Activated CD4-positive, alpha-beta T cell treated with anti-CD3 and anti-CD28 coated beads, Interleukin-2, amount 10 ng/mL, durations not matched to agents 24 days and 14 days (primary cell): Measurements from ENCODE around the gene CSTA. TPM values are rescaled to one million over a fixed set of nuclear protein-coding genes. Genes with fewer than 3 reads are reported as not detected.

Source experiments
- DNase-seq: peaks from one replicate; pipeline ENCODE4 v3.0.0; 2022
- H3K27ac Mint-ChIP-seq: one replicate; pipeline ENCODE4 v1.8.0; 2022; ENCODE audit warnings: mild to moderate bottlenecking, mixed read lengths
- H3K27me3 Mint-ChIP-seq: one replicate; pipeline ENCODE4 v1.8.0; 2022; ENCODE audit warnings: mixed read lengths
- H3K36me3 Mint-ChIP-seq: one replicate; pipeline ENCODE4 v1.8.0; 2022; ENCODE audit warnings: low read depth, mild to moderate bottlenecking, mixed read lengths
- H3K4me1 Mint-ChIP-seq: one replicate; pipeline ENCODE4 v1.8.0; 2021; ENCODE audit warnings: mixed read lengths
- H3K4me3 Mint-ChIP-seq: one replicate; pipeline ENCODE4 v1.8.0; 2022; ENCODE audit warnings: mild to moderate bottlenecking, moderate library complexity, mixed read lengths
- H3K9me3 Mint-ChIP-seq: one replicate; pipeline ENCODE4 v1.8.0; 2021; ENCODE audit warnings: mixed read lengths
- intact Hi-C: fragments of 100-400 bp; cut with micrococcal nuclease; formaldehyde crosslinking; loops from one replicate; pipeline ENCODE4 v1.15.1; 2023
- total RNA-seq: library from RNA; stranded (reverse); gene quantifications from 2 replicates; pipeline ENCODE4 v1.2.3, GENCODE V29; 2022

The CSTA gene
- total RNA-seq, 1 donor from 2014 or later = not detected

DNA sequence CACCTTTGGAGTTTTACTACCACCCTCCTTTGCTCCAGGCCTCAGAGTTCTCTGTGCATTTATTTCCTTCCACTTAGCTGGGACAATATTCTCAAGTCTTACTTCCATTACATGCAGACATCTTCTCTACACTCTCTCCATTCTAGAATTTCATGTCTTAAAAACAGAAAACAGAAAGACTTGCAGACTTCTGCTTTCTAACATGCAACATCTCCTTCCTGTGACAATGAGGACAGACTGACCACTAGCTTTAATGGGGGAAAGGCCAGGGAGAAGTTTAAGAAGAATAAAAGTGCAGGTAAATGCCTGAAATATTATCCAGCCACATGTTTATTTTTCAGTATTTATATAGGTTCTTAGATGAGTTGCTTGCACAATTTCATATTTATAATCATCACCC, 17.1 kb upstream of the CSTA start:
- H3K36me3 Mint-ChIP-seq = no peaks in the 10 kb centered on the region
- no peaks in the 10 kb centered on the region for H3K9me3 Mint-ChIP-seq
- no peak for DNase-seq
- H3K4me3 Mint-ChIP-seq = no peak overlapping the region
- H3K27ac Mint-ChIP-seq = no peak overlapping the region
- H3K4me1 Mint-ChIP-seq = peaks cover 4% of the 10 kb centered on the region
- intact Hi-C loops = no loop called here
- peaks cover 5% of the 10 kb centered on the region for H3K27me3 Mint-ChIP-seq

DNA sequence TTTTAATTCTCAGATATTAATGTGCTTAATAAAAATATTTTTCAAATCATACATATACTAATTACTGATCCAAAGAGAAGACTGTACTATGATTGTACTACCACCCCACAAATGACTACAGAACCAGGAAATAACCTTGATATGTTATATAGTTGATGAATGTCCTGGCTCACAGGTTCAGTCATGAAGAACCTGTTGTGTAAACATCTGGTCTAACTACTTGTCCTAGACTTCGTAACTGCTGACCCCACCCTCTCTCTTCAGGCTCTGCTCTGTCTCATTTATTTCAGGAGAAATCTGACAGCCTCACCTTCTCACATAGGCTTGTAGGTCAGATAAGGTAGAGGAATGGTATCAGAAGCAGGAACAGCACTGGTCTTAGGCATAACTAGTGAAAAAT, 14.7 kb upstream of the CSTA start:
- Mint-ChIP-seq H3K27me3 (peaks cover 5% of the 10 kb centered on the region), H3K9me3 (no peaks in the 10 kb centered on the region), H3K36me3 (no peaks in the 10 kb centered on the region), H3K4me3 (no peak overlapping the region), H3K4me1 (peaks cover 7% of the 10 kb centered on the region), H3K27ac (no peak overlapping the region)
- DNase-seq = no peak
- intact Hi-C loops = no loop called here

DNA sequence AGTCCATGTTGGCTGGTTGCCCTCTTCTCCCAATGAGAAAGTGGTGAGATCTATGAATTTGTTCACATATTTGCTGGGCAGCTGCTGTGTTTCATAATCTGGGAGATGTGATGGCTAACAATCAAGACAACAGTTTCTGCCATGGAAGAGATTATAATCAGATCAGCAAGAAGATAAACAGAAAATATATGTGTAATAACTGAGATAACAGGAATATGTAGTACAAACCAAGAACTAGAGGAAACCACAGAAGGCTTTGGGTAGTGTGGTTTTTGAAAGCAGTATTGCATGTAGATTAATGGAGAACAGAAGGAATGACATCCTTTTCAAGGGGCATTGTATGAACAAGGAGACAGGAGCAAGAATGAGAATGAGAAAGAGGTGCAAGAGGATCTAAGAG, 12.2 kb upstream of the CSTA start:
- H3K4me3 Mint-ChIP-seq = no peak overlapping the region
- peaks cover 7% of the 10 kb centered on the region for H3K4me1 Mint-ChIP-seq
- H3K9me3 Mint-ChIP-seq = no peaks in the 10 kb centered on the region
- no peak overlapping the region for H3K27ac Mint-ChIP-seq
- no peaks in the 10 kb centered on the region for H3K36me3 Mint-ChIP-seq
- intact Hi-C loops = no loop called here
- peak; percentile 52 for DNase-seq
- peaks cover 3% of the 10 kb centered on the region for H3K27me3 Mint-ChIP-seq

DNA sequence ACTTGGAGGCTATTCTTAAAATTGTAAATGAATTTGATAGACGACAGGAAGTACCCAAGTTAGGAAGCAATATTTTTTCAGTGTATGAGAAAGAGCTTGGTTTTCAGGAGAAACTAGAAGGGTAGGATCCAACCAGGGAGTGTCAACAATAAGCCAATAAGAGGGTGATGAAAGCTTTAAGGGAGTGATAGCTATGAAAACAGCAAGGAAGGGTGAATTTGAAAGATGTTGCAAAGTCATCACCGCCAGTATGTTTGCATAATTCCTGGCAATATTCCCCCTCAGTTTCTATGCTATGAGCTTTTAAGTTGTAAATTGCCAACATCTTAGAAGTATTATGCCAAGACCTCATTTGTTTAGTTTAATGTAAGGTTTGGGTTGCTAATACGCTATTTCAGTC, 11.8 kb upstream of the CSTA start:
- intact Hi-C loops = no loop called here
- Mint-ChIP-seq H3K4me3 (no peak overlapping the region), H3K36me3 (no peaks in the 10 kb centered on the region), H3K4me1 (peaks cover 8% of the 10 kb centered on the region), H3K9me3 (peaks cover 4% of the 10 kb centered on the region), H3K27ac (no peak overlapping the region), H3K27me3 (peaks cover 4% of the 10 kb centered on the region)
- no peak for DNase-seq

DNA sequence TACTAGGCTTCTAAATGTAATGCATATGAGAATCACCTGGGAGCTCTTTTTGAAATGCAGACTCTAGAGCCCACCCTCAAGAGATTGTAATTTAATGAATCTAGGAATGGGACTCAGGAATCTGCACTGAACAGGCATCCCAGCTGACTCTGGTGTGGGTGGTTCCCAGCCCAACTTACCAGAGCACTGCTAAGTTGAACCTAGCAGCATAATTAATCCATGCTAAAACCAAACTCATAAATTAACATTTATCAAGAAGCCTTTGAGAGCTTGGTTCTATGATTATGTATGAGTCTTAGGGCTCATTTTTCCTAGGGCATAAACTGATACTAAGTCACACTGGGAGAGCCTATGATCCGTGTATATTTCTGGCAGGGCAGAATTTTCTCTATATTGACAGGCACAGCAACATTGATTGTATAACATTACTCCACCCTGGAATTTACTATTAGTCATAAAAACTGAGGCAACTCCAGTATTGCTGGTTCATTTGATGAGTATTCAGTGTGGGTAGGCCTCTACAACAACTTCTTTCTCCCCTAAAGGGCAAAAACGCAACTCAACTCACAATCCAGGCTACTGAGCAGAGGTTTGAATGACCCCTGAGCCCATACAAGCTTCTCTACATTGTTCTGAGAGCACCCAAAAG, 10.7 kb upstream of the CSTA start:
- intact Hi-C loops = no loop called here
- no peaks in the 10 kb centered on the region for H3K36me3 Mint-ChIP-seq
- H3K4me1 Mint-ChIP-seq = peaks cover 10% of the 10 kb centered on the region
- peaks cover 3% of the 10 kb centered on the region for H3K27me3 Mint-ChIP-seq
- no peak overlapping the region for H3K27ac Mint-ChIP-seq
- DNase-seq = no peak
- H3K4me3 Mint-ChIP-seq = no peak overlapping the region
- H3K9me3 Mint-ChIP-seq = peaks cover 9% of the 10 kb centered on the region

DNA sequence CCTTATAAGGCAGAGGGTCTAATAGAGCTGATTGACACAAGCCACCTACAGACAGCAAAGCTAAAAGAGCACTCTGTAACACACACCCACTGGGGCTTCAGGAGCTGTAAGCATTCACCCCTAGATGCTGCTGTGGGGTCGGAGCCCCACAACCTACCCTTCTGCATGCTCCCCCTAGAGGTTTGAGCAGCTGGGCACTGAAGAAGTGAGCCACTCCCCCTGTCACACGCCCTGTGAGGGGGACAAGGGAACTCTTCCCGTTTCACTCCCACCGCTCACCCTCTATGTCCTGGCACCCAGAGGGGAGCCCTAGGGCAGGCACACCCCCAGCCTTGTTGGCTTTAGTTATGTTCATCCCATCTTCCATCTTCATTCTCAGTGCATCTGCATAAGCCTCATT, 9.4 kb upstream of the CSTA start:
- peaks cover 10% of the 10 kb centered on the region for H3K4me1 Mint-ChIP-seq
- peaks cover 3% of the 10 kb centered on the region for H3K27me3 Mint-ChIP-seq
- H3K27ac Mint-ChIP-seq = no peak overlapping the region
- intact Hi-C loops = no loop called here
- H3K4me3 Mint-ChIP-seq = no peak overlapping the region
- no peak for DNase-seq
- H3K36me3 Mint-ChIP-seq = no peaks in the 10 kb centered on the region
- peaks cover 9% of the 10 kb centered on the region for H3K9me3 Mint-ChIP-seq

DNA sequence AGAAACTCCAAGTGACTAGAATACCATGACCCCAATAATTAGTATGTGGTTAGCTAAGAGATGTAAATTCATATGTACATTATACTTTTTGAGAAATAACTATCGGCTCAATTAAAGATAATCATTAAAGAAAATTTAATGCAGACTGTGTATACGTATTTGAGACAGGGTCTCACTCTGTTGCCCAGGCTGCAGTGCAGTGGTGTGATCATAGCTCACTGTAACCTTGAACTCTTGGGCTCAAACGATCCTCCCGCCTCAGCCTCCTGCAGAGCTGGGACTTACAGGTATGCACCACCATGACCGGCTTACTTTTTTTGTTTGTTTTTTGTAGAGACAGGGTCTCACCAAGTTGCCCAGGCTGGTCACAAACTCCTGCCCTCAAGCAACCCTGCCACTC, 8.7 kb upstream of the CSTA start:
- Mint-ChIP-seq H3K9me3 (peaks cover 13% of the 10 kb centered on the region), H3K4me1 (peaks cover 14% of the 10 kb centered on the region), H3K27ac (no peak overlapping the region), H3K36me3 (no peaks in the 10 kb centered on the region), H3K27me3 (peaks cover 3% of the 10 kb centered on the region), H3K4me3 (no peak overlapping the region)
- intact Hi-C loops = no loop called here
- DNase-seq = peak; percentile 36

DNA sequence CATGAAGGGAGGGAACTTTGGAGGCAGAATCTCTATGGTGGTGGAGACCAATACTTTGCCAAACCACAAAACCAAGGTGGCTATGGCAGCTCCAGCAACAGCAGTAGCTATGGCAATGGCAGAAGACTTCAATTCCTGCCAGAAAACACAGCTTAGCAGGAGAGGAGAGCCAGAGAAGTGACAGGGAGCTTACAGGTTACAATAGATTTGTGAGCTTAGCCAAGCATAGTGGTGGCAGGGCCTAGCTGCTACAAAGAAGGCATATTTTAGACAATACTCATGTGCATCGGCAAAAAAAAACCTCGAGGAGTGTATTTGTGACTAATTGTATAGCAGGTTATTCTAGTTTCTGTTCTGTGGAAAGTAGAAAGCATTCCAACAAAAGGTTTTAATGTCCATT, 6.4 kb upstream of the CSTA start:
- Mint-ChIP-seq H3K27me3 (peaks cover 3% of the 10 kb centered on the region), H3K9me3 (peaks cover 13% of the 10 kb centered on the region)

DNA sequence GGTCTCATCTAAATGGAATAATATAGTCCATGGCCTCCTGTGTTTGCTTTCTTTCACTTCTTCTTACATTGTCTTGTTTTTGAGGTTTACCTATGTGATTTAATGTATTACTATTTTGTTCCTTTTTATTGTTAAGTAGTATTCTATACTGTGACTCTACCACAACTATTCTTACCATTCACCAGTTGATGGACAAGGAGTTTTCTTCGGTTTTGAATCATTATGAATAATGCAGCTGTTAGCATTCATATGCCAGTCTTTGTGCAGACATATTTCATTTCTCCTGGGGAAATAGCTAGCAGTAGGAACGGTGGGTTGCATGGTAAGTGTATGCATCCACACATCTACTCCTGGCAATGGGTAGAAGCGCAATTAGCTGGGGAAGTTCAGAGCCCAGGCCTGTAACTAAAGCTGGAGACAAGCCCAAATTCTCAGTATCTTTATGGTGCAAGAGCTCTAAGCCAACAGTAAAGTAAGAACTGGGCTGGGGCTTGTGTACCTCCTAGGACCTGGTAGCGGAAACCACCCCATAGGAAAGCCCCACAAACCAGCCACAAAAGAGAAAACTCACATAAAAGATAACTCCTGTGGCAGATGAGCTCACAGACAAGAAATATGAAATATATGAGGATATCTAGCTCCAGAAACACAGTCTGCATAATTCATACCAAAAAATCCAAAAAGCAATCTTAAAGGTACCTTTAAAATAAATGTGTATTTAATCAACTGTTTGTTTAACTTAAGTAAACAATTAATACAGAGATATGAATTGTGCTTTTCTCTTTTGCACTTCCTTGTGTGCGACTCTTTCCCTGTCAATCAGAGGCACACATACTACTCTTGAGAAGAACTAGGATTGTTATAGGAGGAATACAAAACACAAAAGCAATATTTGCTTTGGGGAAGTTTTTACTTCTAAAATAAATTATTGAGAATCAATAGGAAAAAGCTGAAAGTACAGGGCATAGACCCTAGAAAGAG, 2.7 kb upstream of the CSTA start:
- peak overlapping the region; percentile 24 for H3K4me3 Mint-ChIP-seq
- peak overlapping the region; percentile 73 for H3K27ac Mint-ChIP-seq
- peaks cover 24% of the 10 kb centered on the region for H3K4me1 Mint-ChIP-seq
- DNase-seq = peak; percentile 87
- intact Hi-C loops = loop anchor here (1.0 to 2.0 kb wide), 2 partner anchors 24 to 43 kb away; no protein-coding TSS in a partner anchor
- H3K9me3 Mint-ChIP-seq = peaks cover 13% of the 10 kb centered on the region
- H3K27me3 Mint-ChIP-seq = peaks cover 2% of the 10 kb centered on the region
- H3K36me3 Mint-ChIP-seq = peaks cover 2% of the 10 kb centered on the region

More for the DNA sequence above, 6.4 kb upstream of the CSTA start:
- Mint-ChIP-seq H3K4me3 (no peak overlapping the region), H3K4me1 (peaks cover 24% of the 10 kb centered on the region), H3K27ac (no peak overlapping the region), H3K36me3 (peaks cover 2% of the 10 kb centered on the region)
- peak; percentile 52 for DNase-seq
- intact Hi-C loops = no loop called here

DNA sequence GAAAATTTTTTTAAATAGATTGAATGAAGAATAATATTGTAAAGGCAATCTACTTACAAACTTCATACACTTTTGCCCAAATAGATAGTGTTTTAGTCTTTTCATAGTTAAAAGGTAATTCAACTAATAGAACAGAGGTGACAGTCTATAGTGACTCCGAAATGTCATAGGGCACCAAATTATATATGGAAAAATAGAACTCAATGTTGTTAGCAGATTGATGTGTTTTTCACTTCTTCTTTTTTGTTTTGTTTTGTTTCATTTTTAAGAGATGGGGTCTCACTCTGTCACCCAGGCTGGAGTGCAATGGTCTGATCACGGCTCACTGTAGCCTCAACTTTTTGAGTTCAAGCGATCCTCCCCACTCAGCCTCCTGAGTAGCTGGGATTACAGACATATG, 721 bp downstream of the CSTA start:
- peaks cover 21% of the 10 kb centered on the region for H3K4me1 Mint-ChIP-seq
- intact Hi-C loops = no loop called here

DNA sequence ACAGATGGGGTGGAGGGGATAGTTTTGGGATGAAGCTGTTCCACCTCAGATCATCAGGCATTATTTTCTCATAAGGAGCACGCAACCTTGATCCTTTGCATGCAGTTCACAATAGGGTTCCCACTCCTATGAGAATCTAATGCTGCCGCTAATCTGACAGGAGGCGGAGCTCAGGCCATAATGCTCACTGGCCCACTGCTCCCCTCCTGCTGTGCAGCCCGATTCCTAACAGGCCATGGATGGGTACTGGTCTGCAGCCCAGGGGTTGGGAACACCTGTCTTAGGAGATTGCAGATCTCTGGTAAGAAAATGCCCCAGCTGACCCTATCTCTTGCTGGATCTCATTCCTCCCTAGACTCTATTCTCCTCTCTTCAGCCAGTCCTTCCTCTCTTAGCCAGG, 6.8 kb downstream of the CSTA start:
- no peaks in the 10 kb centered on the region for H3K9me3 Mint-ChIP-seq

More for the DNA sequence above, 721 bp downstream of the CSTA start:
- Mint-ChIP-seq H3K27ac (no peak overlapping the region), H3K27me3 (peaks cover 3% of the 10 kb centered on the region), H3K4me3 (no peak overlapping the region), H3K9me3 (peaks cover 4% of the 10 kb centered on the region), H3K36me3 (peaks cover 2% of the 10 kb centered on the region)
- DNase-seq = peak; percentile 43

DNA sequence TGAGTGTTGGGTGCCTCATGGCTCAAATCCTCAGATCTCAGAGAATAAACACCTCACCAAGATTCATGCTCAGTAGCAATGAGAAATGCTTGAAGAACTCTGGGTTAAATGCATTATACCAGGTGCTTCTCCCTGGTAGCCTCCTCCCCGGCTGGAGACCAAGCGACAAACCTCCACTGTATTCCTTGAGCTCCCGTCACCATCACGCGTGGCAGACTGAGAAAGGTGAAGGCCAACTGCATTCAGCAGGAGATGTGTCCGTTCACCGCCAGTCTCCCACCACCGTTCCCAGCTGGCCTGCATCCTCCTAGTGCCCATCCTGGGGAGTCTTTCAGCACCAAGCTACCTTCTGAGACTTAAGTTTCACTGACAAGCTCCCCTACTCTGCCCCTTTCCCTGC, 7.5 kb downstream of the CSTA start:
- Mint-ChIP-seq H3K9me3 (no peaks in the 10 kb centered on the region), H3K4me3 (no peak overlapping the region), H3K27ac (no peak overlapping the region), H3K36me3 (no peaks in the 10 kb centered on the region), H3K4me1 (peaks cover 3% of the 10 kb centered on the region), H3K27me3 (peaks cover 45% of the 10 kb centered on the region)
- intact Hi-C loops = no loop called here
- no peak for DNase-seq

More for the DNA sequence above, 6.8 kb downstream of the CSTA start:
- H3K4me1 Mint-ChIP-seq = peaks cover 3% of the 10 kb centered on the region
- DNase-seq = no peak
- intact Hi-C loops = no loop called here
- H3K36me3 Mint-ChIP-seq = no peaks in the 10 kb centered on the region
- no peak overlapping the region for H3K27ac Mint-ChIP-seq
- H3K27me3 Mint-ChIP-seq = peaks cover 44% of the 10 kb centered on the region
- no peak overlapping the region for H3K4me3 Mint-ChIP-seq

DNA sequence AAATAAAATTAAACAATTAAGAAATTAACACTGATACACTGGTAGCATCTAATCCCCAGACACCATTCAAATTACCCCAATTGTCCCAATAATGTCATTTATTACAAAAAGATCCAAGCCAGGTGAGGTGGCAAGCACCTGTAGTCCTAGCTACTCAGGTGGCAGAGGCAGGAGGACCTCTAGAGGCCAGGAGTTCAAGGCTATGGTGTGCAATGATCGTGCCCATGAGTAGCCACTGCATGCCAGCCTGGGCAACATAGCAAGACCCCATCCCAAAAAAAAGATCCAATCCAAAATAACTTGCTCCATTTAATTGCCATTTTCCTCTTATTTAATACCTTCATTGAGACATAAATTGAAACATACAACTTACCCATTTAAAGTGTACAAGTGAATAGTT, 17.8 kb downstream of the CSTA start:
- intact Hi-C loops = no loop called here
- DNase-seq = no peak
- Mint-ChIP-seq H3K27ac (no peak overlapping the region), H3K4me1 (no peaks in the 10 kb centered on the region), H3K27me3 (peaks cover 13% of the 10 kb centered on the region), H3K9me3 (peaks cover 12% of the 10 kb centered on the region), H3K36me3 (no peaks in the 10 kb centered on the region), H3K4me3 (no peak overlapping the region)

DNA sequence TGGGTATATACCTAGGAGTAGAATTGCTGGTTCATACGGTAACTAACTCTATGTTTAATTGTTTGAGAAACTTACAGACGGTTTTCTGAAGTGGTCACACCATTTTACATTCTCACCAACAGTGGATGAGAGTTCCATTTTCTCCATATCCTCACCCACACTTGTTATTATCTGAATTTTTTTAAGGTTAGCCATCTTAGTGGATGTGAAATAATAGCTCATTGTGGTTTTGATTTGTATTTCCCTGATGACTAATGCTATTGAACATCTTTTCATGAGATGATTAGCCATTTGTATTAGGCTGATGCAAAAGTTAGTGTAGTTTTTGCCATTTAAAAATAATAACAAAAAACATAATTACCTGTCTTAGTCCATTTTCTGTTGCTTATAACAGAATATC, 18.6 kb downstream of the CSTA start:
- no peaks in the 10 kb centered on the region for H3K36me3 Mint-ChIP-seq
- no peak overlapping the region for H3K27ac Mint-ChIP-seq
- no peak for DNase-seq
- peaks cover 14% of the 10 kb centered on the region for H3K9me3 Mint-ChIP-seq
- H3K27me3 Mint-ChIP-seq = peaks cover 11% of the 10 kb centered on the region
- H3K4me3 Mint-ChIP-seq = no peak overlapping the region
- intact Hi-C loops = no loop called here
- H3K4me1 Mint-ChIP-seq = no peaks in the 10 kb centered on the region
